Liver (tissue), 9 donors: ENCODE results near the gene EEFSEC. TPM values are rescaled to one million over a fixed set of nuclear protein-coding genes. Genes with fewer than 3 reads are reported as not detected.

ENCODE experiments used
- DNase-seq: peaks from one replicate; pipeline ENCODE4 v3.0.0-alpha.2; 2017; ENCODE audit warnings: low spot score
- H3K27ac ChIP-seq, 2 donors: one replicate each; pipeline ENCODE4 v1.7.0; 2013; ENCODE audit warnings: inconsistent platforms in 2 of 2, low read length in 2 of 2, control low read depth in 1 of 2, low read depth in 1 of 2, mild to moderate bottlenecking in 1 of 2
- H3K27me3 ChIP-seq, 4 donors: one replicate each; pipeline versions ENCODE4 v1.6.1 to v1.7.0; 2013; ENCODE audit warnings: low read length in 3 of 4, inconsistent platforms in 1 of 4, mild to moderate bottlenecking in 1 of 4, moderate library complexity in 1 of 4; ENCODE audit not compliant: control insufficient read depth in 4 of 4, insufficient read depth in 4 of 4
- H3K36me3 ChIP-seq, 4 donors: one replicate each; pipeline versions ENCODE4 v1.6.1 to v1.7.0; 2013; ENCODE audit warnings: low read length in 3 of 4, mild to moderate bottlenecking in 3 of 4, low read depth in 1 of 4, moderate library complexity in 1 of 4; ENCODE audit not compliant: control insufficient read depth in 4 of 4, insufficient read depth in 3 of 4
- H3K4me1 ChIP-seq, 4 donors: one replicate each; pipeline versions ENCODE4 v1.6.1 to v1.7.0; 2013; ENCODE audit warnings: low read length in 3 of 4, mild to moderate bottlenecking in 3 of 4, moderate library complexity in 1 of 4; ENCODE audit not compliant: control insufficient read depth in 4 of 4, insufficient read depth in 4 of 4
- H3K4me3 ChIP-seq, 3 donors: one replicate each; pipeline versions ENCODE4 v1.6.1 to v1.7.0; 2013; ENCODE audit warnings: low read length in 3 of 3, control low read depth in 1 of 3, low read depth in 1 of 3, mild to moderate bottlenecking in 1 of 3
- H3K9ac ChIP-seq, 2 donors: one replicate each; pipeline ENCODE4 v1.7.0; 2013; ENCODE audit warnings: low read length in 2 of 2, mild to moderate bottlenecking in 2 of 2, moderate library complexity in 2 of 2, control low read depth in 1 of 2, low read depth in 1 of 2
- H3K9me3 ChIP-seq, 4 donors: one replicate each; pipeline versions ENCODE4 v1.6.1 to v1.7.0; 2013; ENCODE audit warnings: low read length in 3 of 4; ENCODE audit not compliant: control insufficient read depth in 4 of 4
- EGR1 ChIP-seq, 2 donors: IDR thresholded peaks; 2 replicates each; pipeline ENCODE4 v1.6.1; 2016 to 2018; ENCODE audit warnings: antibody characterized with exemption in 2 of 2, low read depth in 2 of 2
- FOXA1 ChIP-seq: IDR thresholded peaks from 2 replicates; pipeline ENCODE4 v1.6.1; 2016; ENCODE audit warnings: antibody characterized with exemption
- FOXA2 ChIP-seq: IDR thresholded peaks from 2 replicates; pipeline ENCODE4 v1.6.1; 2016; ENCODE audit warnings: antibody characterized with exemption
- GABPA ChIP-seq, 2 donors: IDR thresholded peaks in 1 of 2; conservative IDR thresholded peaks in 1 of 2; 2 replicates each; pipeline ENCODE4 v1.6.1; 2016; ENCODE audit warnings: antibody characterized with exemption in 2 of 2, mild to moderate bottlenecking in 1 of 2, moderate library complexity in 1 of 2
- HNF4A ChIP-seq, 2 donors: conservative IDR thresholded peaks; 2 replicates each; pipeline ENCODE4 v1.6.1; 2016; ENCODE audit warnings: antibody characterized with exemption in 2 of 2, mild to moderate bottlenecking in 2 of 2
- HNF4G ChIP-seq: IDR thresholded peaks from 2 replicates; pipeline ENCODE4 v1.6.1; 2016; ENCODE audit warnings: antibody characterized with exemption
- JUND ChIP-seq, 2 donors: IDR thresholded peaks; 2 replicates each; pipeline ENCODE4 v1.6.1; 2016; ENCODE audit warnings: antibody characterized with exemption in 2 of 2
- MAX ChIP-seq: IDR thresholded peaks from 2 replicates; pipeline ENCODE4 v1.6.1; 2016; ENCODE audit warnings: antibody characterized with exemption
- NR2F2 ChIP-seq: IDR thresholded peaks from 2 replicates; pipeline ENCODE4 v1.6.1; 2016; ENCODE audit warnings: antibody characterized with exemption
- RAD21 ChIP-seq, 2 donors: IDR thresholded peaks; 2 replicates each; pipeline ENCODE4 v1.6.1; 2016; ENCODE audit warnings: antibody characterized with exemption in 2 of 2, mild to moderate bottlenecking in 2 of 2
- RXRA ChIP-seq, 2 donors: IDR thresholded peaks; 2 replicates each; pipeline ENCODE4 v1.6.1; 2017 to 2018; ENCODE audit warnings: antibody characterized with exemption in 2 of 2, mild to moderate bottlenecking in 1 of 2
- SP1 ChIP-seq: IDR thresholded peaks from 2 replicates; pipeline ENCODE4 v1.6.1; 2018; ENCODE audit warnings: antibody characterized with exemption, mild to moderate bottlenecking
- TAF1 ChIP-seq: conservative IDR thresholded peaks from 2 replicates; pipeline ENCODE4 v1.6.1; 2016; ENCODE audit warnings: antibody characterized with exemption, mild to moderate bottlenecking
- YY1 ChIP-seq: IDR thresholded peaks from 2 replicates; pipeline ENCODE4 v1.6.1; 2016; ENCODE audit warnings: antibody characterized with exemption, mild to moderate bottlenecking
- WGBS: extraction: QIAGEN DNeasy Blood & Tissue Kit; methylation state at CpG from one replicate; pipeline ENCODE4 v1.1.7; 2013; 5-methylcytosine and 5-hydroxymethylcytosine counted together
- polyA plus RNA-seq, 2 donors: library from polyadenylated mRNA; stranded (reverse) in 1 of 2; unstranded in 1 of 2; fragments of 200-250 nt in 1 of 2; fragments of >200 nt in 1 of 2; fragmentation: Nextera tagmentation in 1 of 2; extraction: Ambion mirVana in 1 of 2; gene quantifications; one replicate each; pipeline versions ENCODE4 v1.2.1 to v1.2.3, GENCODE V29; 2013 to 2015
- total RNA-seq, 2 donors: library from RNA; depleted of rRNA; stranded (reverse); fragments of >200 nt; gene quantifications; one replicate each; pipeline ENCODE4 v1.2.3, GENCODE V29; 2014
- TF ChIP-seq, protein P1 (sequence below): IDR thresholded peaks from 2 replicates; pipeline ENCODE4 v1.6.1; 2016; ENCODE audit warnings: antibody characterized with exemption
- TF ChIP-seq, protein P2 (sequence below): IDR thresholded peaks from 2 replicates; pipeline ENCODE4 v1.6.1; 2016; ENCODE audit warnings: antibody characterized with exemption, mild to moderate bottlenecking
- TF ChIP-seq, protein P3 (sequence below): fragments of 150-350 bp; IDR thresholded peaks from 2 replicates; pipeline ENCODE4 v1.5.1; 2017; ENCODE audit warnings: improper control_type of control experiment, low read depth, low read length; ENCODE audit not compliant: missing input control
- TF ChIP-seq, protein P4 (sequence below): IDR thresholded peaks from 2 replicates; pipeline ENCODE4 v1.6.1; 2016; ENCODE audit warnings: antibody characterized with exemption
- donor health status: healthy.
- donor health status: healthy.
- donor health status: healthy.
- donor health status: healthy.
- donor health status: healthy.

The EEFSEC gene
- total and polyA plus RNA-seq, 4 donors, result 8.4 to 13.1 (median 10.7) TPM

GRCh38 chr3:128285042-128285966 lies 132.0 kb downstream of the EEFSEC start:
- TF ChIP-seq MAX, result no peak
- no peaks in the 10 kb centered on the region for H3K9me3 ChIP-seq
- no peak overlapping the region for H3K4me3 ChIP-seq
- H3K9ac ChIP-seq, result no peak overlapping the region
- no peak overlapping the region for H3K27ac ChIP-seq
- peak; percentile 30 for DNase-seq
- H3K27me3 ChIP-seq, result no peaks in the 10 kb centered on the region
- H3K36me3 ChIP-seq, result peaks cover 0 to 4% (median 2%) of the 10 kb centered on the region in 4 donors
- peaks cover 3 to 14% (median 10%) of the 10 kb centered on the region in 4 donors for H3K4me1 ChIP-seq
- WGBS, result 96% methylated on average over 13 of the region's 13 CpGs

DNA sequence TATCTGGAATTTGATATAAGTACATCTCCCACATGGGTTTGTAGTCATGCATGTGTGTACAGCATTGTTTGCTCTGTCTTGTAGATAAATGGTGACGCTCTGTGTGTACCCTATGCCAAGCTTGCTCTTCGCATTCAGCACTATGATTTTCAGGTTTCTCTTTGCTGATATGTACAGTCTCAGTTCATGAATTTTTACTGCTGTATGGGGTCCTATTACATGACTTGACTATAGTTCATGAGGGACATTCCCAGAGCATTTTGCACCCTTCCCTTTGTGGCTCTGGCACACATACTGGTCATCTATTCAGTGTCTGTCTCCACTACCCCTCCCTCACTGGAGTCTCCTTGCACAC lies 132.7 kb downstream of the EEFSEC start:
- Histone ChIP-seq H3K27ac (no peak overlapping the region), H3K4me3 (no peak overlapping the region), H3K9ac (no peak overlapping the region), H3K27me3 (no peaks in the 10 kb centered on the region), H3K4me1 (peaks cover 3 to 14% (median 10%) of the 10 kb centered on the region in 4 donors), H3K9me3 (no peaks in the 10 kb centered on the region), H3K36me3 (peaks cover 0 to 4% (median 2%) of the 10 kb centered on the region in 4 donors)
- TF ChIP-seq RXRA (IDR thresholded peaks at IDR 0.05) (no peak), HNF4G (no peak), GABPA (IDR thresholded peaks at IDR 0.05 in 1 of 2, conservative IDR thresholded peaks at IDR 0.05 in 1 of 2) (no peak), RAD21 (IDR thresholded peaks at IDR 0.05) (no peak), NR2F2 (no peak), HNF4A (conservative IDR thresholded peaks at IDR 0.05) (no peak), FOXA1 (no peak), EGR1 (IDR thresholded peaks at IDR 0.05; ENCODE audit: low read depth in 2 of 2) (no peak), JUND (IDR thresholded peaks at IDR 0.05) (no peak), YY1 (no peak), SP1 (no peak), MAX (no peak), FOXA2 (no peak), TAF1 (no peak)
- TF ChIP-seq, protein P1, sequence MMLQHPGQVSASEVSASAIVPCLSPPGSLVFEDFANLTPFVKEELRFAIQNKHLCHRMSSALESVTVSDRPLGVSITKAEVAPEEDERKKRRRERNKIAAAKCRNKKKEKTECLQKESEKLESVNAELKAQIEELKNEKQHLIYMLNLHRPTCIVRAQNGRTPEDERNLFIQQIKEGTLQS, result no peak
- TF ChIP-seq, protein P2, sequence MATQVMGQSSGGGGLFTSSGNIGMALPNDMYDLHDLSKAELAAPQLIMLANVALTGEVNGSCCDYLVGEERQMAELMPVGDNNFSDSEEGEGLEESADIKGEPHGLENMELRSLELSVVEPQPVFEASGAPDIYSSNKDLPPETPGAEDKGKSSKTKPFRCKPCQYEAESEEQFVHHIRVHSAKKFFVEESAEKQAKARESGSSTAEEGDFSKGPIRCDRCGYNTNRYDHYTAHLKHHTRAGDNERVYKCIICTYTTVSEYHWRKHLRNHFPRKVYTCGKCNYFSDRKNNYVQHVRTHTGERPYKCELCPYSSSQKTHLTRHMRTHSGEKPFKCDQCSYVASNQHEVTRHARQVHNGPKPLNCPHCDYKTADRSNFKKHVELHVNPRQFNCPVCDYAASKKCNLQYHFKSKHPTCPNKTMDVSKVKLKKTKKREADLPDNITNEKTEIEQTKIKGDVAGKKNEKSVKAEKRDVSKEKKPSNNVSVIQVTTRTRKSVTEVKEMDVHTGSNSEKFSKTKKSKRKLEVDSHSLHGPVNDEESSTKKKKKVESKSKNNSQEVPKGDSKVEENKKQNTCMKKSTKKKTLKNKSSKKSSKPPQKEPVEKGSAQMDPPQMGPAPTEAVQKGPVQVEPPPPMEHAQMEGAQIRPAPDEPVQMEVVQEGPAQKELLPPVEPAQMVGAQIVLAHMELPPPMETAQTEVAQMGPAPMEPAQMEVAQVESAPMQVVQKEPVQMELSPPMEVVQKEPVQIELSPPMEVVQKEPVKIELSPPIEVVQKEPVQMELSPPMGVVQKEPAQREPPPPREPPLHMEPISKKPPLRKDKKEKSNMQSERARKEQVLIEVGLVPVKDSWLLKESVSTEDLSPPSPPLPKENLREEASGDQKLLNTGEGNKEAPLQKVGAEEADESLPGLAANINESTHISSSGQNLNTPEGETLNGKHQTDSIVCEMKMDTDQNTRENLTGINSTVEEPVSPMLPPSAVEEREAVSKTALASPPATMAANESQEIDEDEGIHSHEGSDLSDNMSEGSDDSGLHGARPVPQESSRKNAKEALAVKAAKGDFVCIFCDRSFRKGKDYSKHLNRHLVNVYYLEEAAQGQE, result no peak
- TF ChIP-seq, protein P3, sequence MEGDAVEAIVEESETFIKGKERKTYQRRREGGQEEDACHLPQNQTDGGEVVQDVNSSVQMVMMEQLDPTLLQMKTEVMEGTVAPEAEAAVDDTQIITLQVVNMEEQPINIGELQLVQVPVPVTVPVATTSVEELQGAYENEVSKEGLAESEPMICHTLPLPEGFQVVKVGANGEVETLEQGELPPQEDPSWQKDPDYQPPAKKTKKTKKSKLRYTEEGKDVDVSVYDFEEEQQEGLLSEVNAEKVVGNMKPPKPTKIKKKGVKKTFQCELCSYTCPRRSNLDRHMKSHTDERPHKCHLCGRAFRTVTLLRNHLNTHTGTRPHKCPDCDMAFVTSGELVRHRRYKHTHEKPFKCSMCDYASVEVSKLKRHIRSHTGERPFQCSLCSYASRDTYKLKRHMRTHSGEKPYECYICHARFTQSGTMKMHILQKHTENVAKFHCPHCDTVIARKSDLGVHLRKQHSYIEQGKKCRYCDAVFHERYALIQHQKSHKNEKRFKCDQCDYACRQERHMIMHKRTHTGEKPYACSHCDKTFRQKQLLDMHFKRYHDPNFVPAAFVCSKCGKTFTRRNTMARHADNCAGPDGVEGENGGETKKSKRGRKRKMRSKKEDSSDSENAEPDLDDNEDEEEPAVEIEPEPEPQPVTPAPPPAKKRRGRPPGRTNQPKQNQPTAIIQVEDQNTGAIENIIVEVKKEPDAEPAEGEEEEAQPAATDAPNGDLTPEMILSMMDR, result no peak
- TF ChIP-seq, protein P4, sequence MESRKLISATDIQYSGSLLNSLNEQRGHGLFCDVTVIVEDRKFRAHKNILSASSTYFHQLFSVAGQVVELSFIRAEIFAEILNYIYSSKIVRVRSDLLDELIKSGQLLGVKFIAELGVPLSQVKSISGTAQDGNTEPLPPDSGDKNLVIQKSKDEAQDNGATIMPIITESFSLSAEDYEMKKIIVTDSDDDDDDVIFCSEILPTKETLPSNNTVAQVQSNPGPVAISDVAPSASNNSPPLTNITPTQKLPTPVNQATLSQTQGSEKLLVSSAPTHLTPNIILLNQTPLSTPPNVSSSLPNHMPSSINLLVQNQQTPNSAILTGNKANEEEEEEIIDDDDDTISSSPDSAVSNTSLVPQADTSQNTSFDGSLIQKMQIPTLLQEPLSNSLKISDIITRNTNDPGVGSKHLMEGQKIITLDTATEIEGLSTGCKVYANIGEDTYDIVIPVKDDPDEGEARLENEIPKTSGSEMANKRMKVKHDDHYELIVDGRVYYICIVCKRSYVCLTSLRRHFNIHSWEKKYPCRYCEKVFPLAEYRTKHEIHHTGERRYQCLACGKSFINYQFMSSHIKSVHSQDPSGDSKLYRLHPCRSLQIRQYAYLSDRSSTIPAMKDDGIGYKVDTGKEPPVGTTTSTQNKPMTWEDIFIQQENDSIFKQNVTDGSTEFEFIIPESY, result no peak
- 98% methylated on average over 2 of the region's 2 CpGs for WGBS
- no peak for DNase-seq
